Right renal cortex interstitium (tissue), 3 donors: Measurements from ENCODE around the gene GPLD1. TPM values are rescaled to one million over a fixed set of nuclear protein-coding genes. Genes with fewer than 3 reads are reported as not detected.
A peak's percentile ranks its signal among the peaks of the same experiment; 100 is the strongest.
"Not testable (repeated sequence)": the region's sequence is repeated elsewhere in the genome, so short reads cannot be mapped to it uniquely, and the experiment has no call there.

Source experiments
- DNase-seq, 3 donors: peaks; one replicate each; pipeline ENCODE4 v3.0.0-alpha.2; 2013; ENCODE audit warnings: low read depth in 3 of 3, low spot score in 2 of 3
- polyA plus RNA-seq, 3 donors: library from polyadenylated mRNA; unstranded; fragments of 120-200 nt; gene quantifications; one replicate each; pipeline ENCODE4 v1.2.1, GENCODE V29; 2013; ENCODE audit not compliant: insufficient read length in 3 of 3

The GPLD1 gene
- 1 to 10 TPM; 2.6 to 4.1 (median 3.0) TPM for polyA plus RNA-seq

- DNase-seq, result no peak
Measured at GRCh38 chr6:24489470-24489869, at the start of gene GPLD1. Gene GPLD1, minus strand, starts transcription at chr6:24489578. Its CDS starts 67 bp downstream, at chr6:24489511.

- no peak for DNase-seq
Measured at GRCh38 chr6:24537771-24538385, 48.5 kb upstream of the GPLD1 start.

GRCh38 chr6:24537082-24537699, 47.8 kb upstream of the GPLD1 start:
- no peak for DNase-seq

- no peak for DNase-seq
Measured at GRCh38 chr6:24536466-24536865, 47.1 kb upstream of the GPLD1 start.

- no peak for DNase-seq
Measured at GRCh38 chr6:24535210-24535609, 45.8 kb upstream of the GPLD1 start.

GRCh38 chr6:24534329-24534728, 45.0 kb upstream of the GPLD1 start:
- DNase-seq, result no peak

- DNase-seq, result no peak
Measured at GRCh38 chr6:24529985-24530384, 40.6 kb upstream of the GPLD1 start.

- peak in 1 of 3 donors; percentile 7 for DNase-seq
Measured at GRCh38 chr6:24524805-24525204, 35.4 kb upstream of the GPLD1 start.

- DNase-seq, result no peak
Measured at GRCh38 chr6:24524329-24524728, 35.0 kb upstream of the GPLD1 start.

- peak in 2 of 3 donors; percentile 36 to 44 for DNase-seq
Measured at GRCh38 chr6:24522228-24523176, 33.1 kb upstream of the GPLD1 start.

GRCh38 chr6:24520929-24521546, 31.7 kb upstream of the GPLD1 start:
- no peak for DNase-seq

- DNase-seq, result no peak
Measured at GRCh38 chr6:24517659-24518543, 28.5 kb upstream of the GPLD1 start.

GRCh38 chr6:24513602-24514001, 24.2 kb upstream of the GPLD1 start:
- no peak for DNase-seq

- DNase-seq, result not testable (repeated sequence)
Measured at GRCh38 chr6:24511976-24512375, 22.6 kb upstream of the GPLD1 start.

- no peak for DNase-seq
Measured at GRCh38 chr6:24506814-24507520, 17.6 kb upstream of the GPLD1 start.

- no peak for DNase-seq
Measured at GRCh38 chr6:24504649-24505586, 15.5 kb upstream of the GPLD1 start.

GRCh38 chr6:24504287-24504648, 14.9 kb upstream of the GPLD1 start:
- no peak for DNase-seq

- no peak for DNase-seq
Measured at GRCh38 chr6:24501914-24502313, 12.5 kb upstream of the GPLD1 start.
